ENCODE data around the gene CSTPP1. TPM values are rescaled to one million over a fixed set of nuclear protein-coding genes. Genes with fewer than 3 reads are reported as not detected.
A peak's percentile ranks its signal among the peaks of the same experiment; 100 is the strongest.

Gene CSTPP1
- total RNA-seq: 10 to 100 TPM; 13.4 to 43.6 (median 30.5) TPM

DNA sequence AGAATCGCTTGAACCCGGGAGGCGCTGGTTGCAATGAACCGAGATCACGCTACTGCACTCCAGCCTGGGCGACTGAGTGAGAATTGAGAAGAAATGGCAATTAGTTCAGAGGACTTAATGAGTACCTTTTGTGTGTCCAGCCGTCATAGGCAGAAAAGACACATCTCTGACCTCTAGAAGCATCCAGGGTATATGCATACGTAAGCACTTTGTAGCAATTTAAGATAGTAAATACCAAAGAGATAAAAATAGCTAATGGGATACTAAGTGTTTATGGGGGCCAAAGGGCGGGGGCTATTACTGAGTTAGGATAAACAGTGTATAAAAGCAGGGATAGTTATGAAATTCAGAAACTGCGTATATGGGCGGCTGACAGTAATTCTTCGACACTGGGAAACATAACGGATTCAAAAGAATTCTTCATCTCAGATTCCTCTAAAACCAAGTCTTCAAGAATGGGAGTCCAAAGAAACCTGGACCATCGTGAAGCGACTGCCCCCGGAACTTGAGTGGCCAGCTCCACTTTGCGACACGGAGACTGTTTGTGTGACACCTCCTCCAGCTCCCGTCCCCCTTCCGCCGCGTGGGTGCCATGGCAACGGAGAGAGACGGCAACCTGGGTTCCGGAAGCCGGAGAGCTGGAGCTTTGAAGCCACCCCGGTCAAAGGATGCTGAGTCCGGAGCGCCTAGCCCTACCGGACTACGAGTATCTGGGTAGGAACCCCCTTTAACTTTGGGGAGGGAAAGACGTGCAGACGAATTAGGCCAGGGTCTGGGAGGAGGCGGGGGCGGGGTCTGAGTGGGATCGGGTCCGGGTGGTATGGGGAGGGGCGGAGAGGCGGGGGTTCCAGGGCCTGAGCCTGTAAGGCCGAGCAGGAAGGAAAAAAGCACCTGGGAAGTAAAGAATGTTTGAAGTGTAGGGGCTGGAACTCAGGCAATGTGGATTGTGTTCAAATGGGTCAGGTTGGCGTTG is at the start of gene CSTPP1:
Gene CSTPP1, plus strand, starts transcription at position 624 of the 973 bp plus-strand sequence. Its CDS starts 45 bp downstream, at position 669.
- no peaks in the 10 kb centered on the region for H3K36me3 ChIP-seq
- no peaks in the 10 kb centered on the region for H3K27me3 ChIP-seq
- intact Hi-C loops (cut with DNase I; ENCODE audit: low total_unique reads): no loop called here
- H3K4me3 ChIP-seq: peak within 1 kb of the TSS; percentile 66 to 82 (median 72)
- no peaks in the 10 kb centered on the region for H3K4me1 ChIP-seq
- peak within 1 kb of the TSS; percentile 72 to 77 for H3K27ac ChIP-seq
- peak; percentile 88 to 94 for DNase-seq (ENCODE audit: low spot score in 2 of 2)
- TF ChIP-seq POLR2AphosphoS5 (IDR thresholded peaks at IDR 0.05): peak; percentile 26 to 82 (median 52)
- TF ChIP-seq, protein P1, sequence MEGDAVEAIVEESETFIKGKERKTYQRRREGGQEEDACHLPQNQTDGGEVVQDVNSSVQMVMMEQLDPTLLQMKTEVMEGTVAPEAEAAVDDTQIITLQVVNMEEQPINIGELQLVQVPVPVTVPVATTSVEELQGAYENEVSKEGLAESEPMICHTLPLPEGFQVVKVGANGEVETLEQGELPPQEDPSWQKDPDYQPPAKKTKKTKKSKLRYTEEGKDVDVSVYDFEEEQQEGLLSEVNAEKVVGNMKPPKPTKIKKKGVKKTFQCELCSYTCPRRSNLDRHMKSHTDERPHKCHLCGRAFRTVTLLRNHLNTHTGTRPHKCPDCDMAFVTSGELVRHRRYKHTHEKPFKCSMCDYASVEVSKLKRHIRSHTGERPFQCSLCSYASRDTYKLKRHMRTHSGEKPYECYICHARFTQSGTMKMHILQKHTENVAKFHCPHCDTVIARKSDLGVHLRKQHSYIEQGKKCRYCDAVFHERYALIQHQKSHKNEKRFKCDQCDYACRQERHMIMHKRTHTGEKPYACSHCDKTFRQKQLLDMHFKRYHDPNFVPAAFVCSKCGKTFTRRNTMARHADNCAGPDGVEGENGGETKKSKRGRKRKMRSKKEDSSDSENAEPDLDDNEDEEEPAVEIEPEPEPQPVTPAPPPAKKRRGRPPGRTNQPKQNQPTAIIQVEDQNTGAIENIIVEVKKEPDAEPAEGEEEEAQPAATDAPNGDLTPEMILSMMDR (IDR thresholded peaks at IDR 0.05): no peak
- no peaks in the 10 kb centered on the region for H3K9me3 ChIP-seq

- DNase-seq (ENCODE audit: low spot score in 2 of 2): no peak
- intact Hi-C loops (cut with DNase I; ENCODE audit: low total_unique reads): no loop called here
- no peaks in the 10 kb centered on the region for H3K4me1 ChIP-seq
- H3K27ac ChIP-seq: no peak overlapping the region
- H3K9me3 ChIP-seq: no peaks in the 10 kb centered on the region
- no peaks in the 10 kb centered on the region for H3K36me3 ChIP-seq
- no peak for TF ChIP-seq POLR2A (IDR thresholded peaks at IDR 0.05)
- TF ChIP-seq, protein P1 (IDR thresholded peaks at IDR 0.05): no peak
- no peak for TF ChIP-seq POLR2AphosphoS5 (IDR thresholded peaks at IDR 0.05)
- no peaks in the 10 kb centered on the region for H3K27me3 ChIP-seq
- no peak overlapping the region for H3K4me3 ChIP-seq
Observed at GRCh38 chr11:46888636-46889035, 47.9 kb upstream of the CSTPP1 start.

- intact Hi-C loops (cut with DNase I; ENCODE audit: low total_unique reads): no loop called here
- Histone ChIP-seq H3K4me3 (no peak overlapping the region), H3K27ac (no peak overlapping the region), H3K27me3 (no peaks in the 10 kb centered on the region), H3K4me1 (no peaks in the 10 kb centered on the region), H3K36me3 (no peaks in the 10 kb centered on the region), H3K9me3 (no peaks in the 10 kb centered on the region)
- TF ChIP-seq POLR2A (IDR thresholded peaks at IDR 0.05): no peak
- no peak for TF ChIP-seq POLR2AphosphoS5 (IDR thresholded peaks at IDR 0.05)
- TF ChIP-seq, protein P1 (IDR thresholded peaks at IDR 0.05): no peak
- DNase-seq (ENCODE audit: low spot score in 2 of 2): no peak
Observed at GRCh38 chr11:46889251-46889650, 47.3 kb upstream of the CSTPP1 start.

DNA sequence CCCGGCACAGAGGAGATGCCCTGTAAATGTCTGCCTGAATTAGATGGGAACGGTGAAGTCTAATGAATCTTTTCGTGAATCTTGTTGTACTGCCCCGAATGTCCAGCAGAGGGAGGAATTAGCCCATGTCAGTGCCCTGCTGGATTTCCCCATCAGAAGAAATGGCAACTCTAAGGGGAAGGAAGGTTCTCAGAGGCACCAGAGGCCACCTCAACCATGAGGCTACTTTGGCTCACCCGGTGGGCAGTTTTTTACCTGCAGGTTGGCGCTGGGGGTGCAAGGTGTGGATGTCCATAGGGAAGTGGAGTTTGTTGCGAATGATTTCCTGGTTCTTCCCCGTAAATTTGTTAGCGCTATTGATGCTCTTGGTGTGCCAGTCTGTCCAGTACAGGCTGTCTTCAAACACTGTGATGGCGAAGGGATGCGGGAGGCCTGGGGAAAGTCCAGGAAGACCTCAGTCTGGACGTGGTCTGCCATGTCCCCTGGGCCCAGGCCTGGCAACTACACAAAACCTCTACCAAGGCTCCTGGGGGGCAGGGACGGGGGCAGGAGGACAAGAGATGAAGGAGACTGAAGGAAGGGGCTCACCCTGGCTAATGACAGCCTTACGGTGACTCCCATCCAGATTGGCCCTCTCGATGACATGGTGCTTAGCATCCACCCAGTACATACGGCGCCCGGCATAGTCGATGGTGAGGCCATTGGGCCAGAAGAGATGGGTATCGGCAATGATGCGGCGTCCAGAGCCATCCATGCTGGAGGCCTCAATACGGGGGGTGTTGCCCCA is 46.7 kb upstream of the CSTPP1 start:
- Histone ChIP-seq H3K27me3 (no peaks in the 10 kb centered on the region), H3K4me1 (no peaks in the 10 kb centered on the region), H3K9me3 (no peaks in the 10 kb centered on the region), H3K4me3 (no peak overlapping the region), H3K36me3 (no peaks in the 10 kb centered on the region), H3K27ac (no peak overlapping the region)
- TF ChIP-seq POLR2AphosphoS5 (IDR thresholded peaks at IDR 0.05) (peak in 2 of 3 donors; percentile 14 to 29), POLR2A (IDR thresholded peaks at IDR 0.05) (no peak)
- TF ChIP-seq, protein P1 (IDR thresholded peaks at IDR 0.05): peak; percentile 92 to 95 (median 92)
- DNase-seq (ENCODE audit: low spot score in 2 of 2): peak; percentile 60 to 66
- intact Hi-C loops (cut with DNase I; ENCODE audit: low total_unique reads): loop anchor here (5.0 kb wide), 1 partner anchor 262 kb away; no protein-coding TSS in a partner anchor
